GM06990 (cell line): ENCODE results near the gene MIS18A.

Source experiments
- DNase-seq: peaks from one replicate; pipeline ENCODE4 v3.0.0-alpha.2; 2011; ENCODE audit not compliant: insufficient read length; ENCODE audit errors: extremely low read depth
- H3K27me3 ChIP-seq: replicated peaks from 2 replicates; pipeline ENCODE4 v1.6.0; 2011; ENCODE audit warnings: low read length; ENCODE audit not compliant: control insufficient read depth, insufficient read depth
- H3K36me3 ChIP-seq: 2 replicates; pipeline ENCODE4 v1.5.1; 2011; ENCODE audit warnings: low read length; ENCODE audit not compliant: control insufficient read depth, insufficient read depth
- H3K4me3 ChIP-seq: replicated peaks from 2 replicates; pipeline ENCODE4 v1.5.1; 2011; ENCODE audit warnings: low read depth, mild to moderate bottlenecking, control low read depth, low read length
- CTCF ChIP-seq: IDR thresholded peaks from 2 replicates; pipeline ENCODE4 v1.5.1; 2011; ENCODE audit warnings: low read length, control low read depth, mild to moderate bottlenecking, inconsistent platforms; ENCODE audit not compliant: insufficient read depth, poor library complexity, severe bottlenecking

MIS18A gene

GRCh38 chr21:32316361-32317215 is 37.7 kb upstream of the MIS18A start:
- TF ChIP-seq CTCF, result no peak
- Histone ChIP-seq H3K36me3 (peaks cover 57% of the 10 kb centered on the region), H3K27me3 (no peaks in the 10 kb centered on the region)

GRCh38 chr21:32315511-32316281 is 36.8 kb upstream of the MIS18A start:
- no peak for DNase-seq
- no peak for TF ChIP-seq CTCF
- Histone ChIP-seq H3K27me3 (no peaks in the 10 kb centered on the region), H3K4me3 (no peak overlapping the region), H3K36me3 (peaks cover 54% of the 10 kb centered on the region)

More at GRCh38 chr21:32316361-32317215, 37.7 kb upstream of the MIS18A start:
- DNase-seq, result no peak
- H3K4me3 ChIP-seq, result no peak overlapping the region

GRCh38 chr21:32314806-32315205 is 36.0 kb upstream of the MIS18A start:
- Histone ChIP-seq H3K4me3 (no peak overlapping the region), H3K36me3 (peaks cover 45% of the 10 kb centered on the region), H3K27me3 (no peaks in the 10 kb centered on the region)
- TF ChIP-seq CTCF, result no peak
- no peak for DNase-seq

GRCh38 chr21:32312976-32313375 is 34.1 kb upstream of the MIS18A start:
- no peak for TF ChIP-seq CTCF
- no peak overlapping the region for H3K4me3 ChIP-seq
- no peaks in the 10 kb centered on the region for H3K27me3 ChIP-seq
- no peak for DNase-seq
- peaks cover 36% of the 10 kb centered on the region for H3K36me3 ChIP-seq

- peaks cover 29% of the 10 kb centered on the region for H3K36me3 ChIP-seq
- H3K27me3 ChIP-seq, result no peaks in the 10 kb centered on the region
- no peak for TF ChIP-seq CTCF
- no peak for DNase-seq
- H3K4me3 ChIP-seq, result no peak overlapping the region
These were observed 33.5 kb upstream of the MIS18A start for GRCh38 chr21:32312326-32312725.
